Activated B cell treated with CpG ODN at 0.5 μM for 24 hours (primary cell): ENCODE measurements around the gene TVP23A. TPM values are rescaled to one million over a fixed set of nuclear protein-coding genes. Genes with fewer than 3 reads are reported as not detected.

ENCODE experiments used
- ATAC-seq: fragments of 200-7000 bp; cut with Tn5 transposase; one replicate; pipeline ENCODE4 v1.10.0; 2021; ENCODE audit warnings: low read depth, mild to moderate bottlenecking, moderate library complexity
- CTCF ChIA-PET: fragments of 350-600 bp; sonication (Branson Sonifier 250); formaldehyde crosslinking; loops from one replicate; lab custom pipeline; 2021; ENCODE audit warnings: antibody characterized with exemption; lab: Charles Lee
- POLR2A ChIA-PET: fragments of 350-600 bp; sonication (Branson Sonifier 250); formaldehyde crosslinking; loops from one replicate; lab custom pipeline; 2021; ENCODE audit warnings: antibody characterized with exemption; lab: Charles Lee
- DNase-seq: peaks from one replicate; pipeline ENCODE4 v3.0.0; 2022
- H3K27ac Mint-ChIP-seq: one replicate; pipeline ENCODE4 v1.8.0; 2020; ENCODE audit warnings: mixed read lengths
- H3K27me3 Mint-ChIP-seq: one replicate; pipeline ENCODE4 v1.8.0; 2021; ENCODE audit warnings: mixed read lengths
- H3K36me3 Mint-ChIP-seq: one replicate; pipeline ENCODE4 v1.8.0; 2021; ENCODE audit warnings: low read depth, mixed read lengths
- H3K4me1 Mint-ChIP-seq: one replicate; pipeline ENCODE4 v1.8.0; 2021; ENCODE audit warnings: mixed read lengths
- H3K4me3 Mint-ChIP-seq: one replicate; pipeline ENCODE4 v1.8.0; 2020; ENCODE audit warnings: mild to moderate bottlenecking, mixed read lengths
- H3K9me3 Mint-ChIP-seq: one replicate; pipeline ENCODE4 v1.8.0; 2020; ENCODE audit warnings: mixed read lengths
- CTCF ChIP-seq: fragments of 200-600 bp; IDR thresholded peaks from one replicate; pipeline ENCODE4 v1.8.0; 2022; ENCODE audit warnings: antibody characterized with exemption, mild to moderate bottlenecking
- intact Hi-C: fragments of 100-400 bp; cut with micrococcal nuclease; formaldehyde crosslinking; loops from one replicate; pipeline ENCODE4 v1.15.1; 2024
- total RNA-seq: library from RNA; stranded (reverse); gene quantifications from 2 replicates; pipeline ENCODE4 v1.2.3, GENCODE V29; 2022

The TVP23A gene
- total RNA-seq, 1 donor from 2014 or later = 1.6 TPM

- H3K4me1 Mint-ChIP-seq = peaks cover 63% of the 10 kb centered on the region
- peak overlapping the region; percentile 62 for H3K27ac Mint-ChIP-seq
- ChIA-PET POLR2A (interaction anchor here (0.5 to 0.7 kb wide), 3 partner anchors 31 to 74 kb away, joined by 3 read pairs; no protein-coding TSS in a partner anchor), CTCF (no interaction called here)
- peak overlapping the region; percentile 49 for H3K4me3 Mint-ChIP-seq
- ATAC-seq (peak; percentile 70), DNase-seq (no peak)
- H3K36me3 Mint-ChIP-seq = no peaks in the 10 kb centered on the region
- no peaks in the 10 kb centered on the region for H3K27me3 Mint-ChIP-seq
- no peak for TF ChIP-seq CTCF
- no peaks in the 10 kb centered on the region for H3K9me3 Mint-ChIP-seq
- intact Hi-C loops = loop anchor here (1.0 to 2.0 kb wide), 4 partner anchors 18 to 106 kb away; partner anchors contain the start of gene CIITA
Observed at GRCh38 chr16:10812312-10813098, 6.1 kb downstream of the TVP23A start.

- TF ChIP-seq CTCF = no peak
- Mint-ChIP-seq H3K4me3 (no peak overlapping the region), H3K4me1 (peaks cover 83% of the 10 kb centered on the region), H3K36me3 (no peaks in the 10 kb centered on the region), H3K9me3 (no peaks in the 10 kb centered on the region), H3K27ac (peak overlapping the region; percentile 62), H3K27me3 (no peaks in the 10 kb centered on the region)
- ATAC-seq (no peak), DNase-seq (no peak)
- intact Hi-C loops = loop anchor here (5.0 kb wide), 1 partner anchor 67 kb away; the partner anchor contains the start of gene NUBP1
- CTCF ChIA-PET = no interaction called here
- POLR2A ChIA-PET = interaction anchor here (1.1 to 4.9 kb wide), 4 partner anchors 56 to 69 kb away, joined by 4 to 39 read pairs (median 6); partner anchors contain the start of gene CIITA
Observed at GRCh38 chr16:10809706-10810105, 8.9 kb downstream of the TVP23A start.

GRCh38 chr16:10808850-10809249, 9.7 kb downstream of the TVP23A start:
- intact Hi-C loops = loop anchor here (5.0 kb wide), 1 partner anchor 67 kb away; the partner anchor contains the start of gene NUBP1
- ChIA-PET POLR2A (interaction anchor here (0.8 to 4.9 kb wide), 8 partner anchors 12 to 81 kb away, joined by 3 to 39 read pairs (median 4); partner anchors contain the start of gene CIITA), CTCF (no interaction called here)
- no peaks in the 10 kb centered on the region for H3K27me3 Mint-ChIP-seq
- DNase-seq = no peak
- H3K4me1 Mint-ChIP-seq = peaks cover 85% of the 10 kb centered on the region
- no peak for TF ChIP-seq CTCF
- H3K36me3 Mint-ChIP-seq = no peaks in the 10 kb centered on the region
- no peak for ATAC-seq
- no peaks in the 10 kb centered on the region for H3K9me3 Mint-ChIP-seq
- H3K27ac Mint-ChIP-seq = peak overlapping the region; percentile 89
- no peak overlapping the region for H3K4me3 Mint-ChIP-seq

DNA sequence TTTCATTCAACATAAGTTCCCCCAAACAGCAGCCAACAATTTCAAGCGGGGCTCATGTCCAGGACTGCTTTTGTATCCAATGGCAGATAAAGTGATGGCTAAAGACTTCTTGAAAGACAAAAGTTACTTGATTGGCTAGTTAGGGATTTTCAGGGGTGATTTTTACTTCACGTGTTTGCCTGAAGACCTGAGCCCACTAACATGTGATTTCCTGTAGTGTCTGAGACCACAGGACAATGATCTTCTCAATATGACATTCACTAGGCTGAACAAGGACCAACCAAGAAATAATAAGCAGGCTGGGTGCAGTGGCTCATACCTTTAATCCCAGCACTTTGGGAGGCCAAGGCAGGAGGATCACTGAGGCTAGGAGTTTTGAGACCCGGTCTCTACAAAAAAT, 10.4 kb downstream of the TVP23A start:
- H3K4me1 Mint-ChIP-seq = peaks cover 88% of the 10 kb centered on the region
- ChIA-PET CTCF (interaction anchor here (2.3 kb wide), 1 partner anchor 68 kb away, joined by 7 read pairs; the partner anchor contains the start of gene CIITA), POLR2A (interaction anchor here (0.8 to 4.9 kb wide), 8 partner anchors 12 to 82 kb away, joined by 3 to 39 read pairs (median 3); partner anchors contain the start of gene CIITA)
- DNase-seq = no peak
- intact Hi-C loops = loop anchor here (5.0 kb wide), 1 partner anchor 66 kb away; the partner anchor contains the start of gene NUBP1
- ATAC-seq = no peak
- no peak for TF ChIP-seq CTCF
- H3K27ac Mint-ChIP-seq = peak overlapping the region; percentile 89
- no peaks in the 10 kb centered on the region for H3K36me3 Mint-ChIP-seq
- peak overlapping the region; percentile 36 for H3K4me3 Mint-ChIP-seq
- H3K27me3 Mint-ChIP-seq = no peaks in the 10 kb centered on the region
- no peaks in the 10 kb centered on the region for H3K9me3 Mint-ChIP-seq
